A673 (cell line): ENCODE data around the gene SEMA6A. TPM values are rescaled to one million over a fixed set of nuclear protein-coding genes. Genes with fewer than 3 reads are reported as not detected.

Experiments used
- BruUV-seq: library from RNA; stranded (reverse); fragments of 400-500 nt; replicated peaks from 2 replicates; lab custom pipeline; 2021; lab: Mats Ljungman, UMichigan
- CTCF ChIA-PET: fragments of 300-600 bp; sonication (Branson Sonifier 250); formaldehyde crosslinking; loops from one replicate; lab custom pipeline; 2022; ENCODE audit warnings: antibody characterized with exemption; lab: Charles Lee
- POLR2A ChIA-PET: fragments of 300-600 bp; sonication (Branson Sonifier 250); formaldehyde crosslinking; loops from one replicate; lab custom pipeline; 2022; ENCODE audit warnings: antibody characterized with exemption; ENCODE audit not compliant: low non-redundant PET; lab: Charles Lee
- DNase-seq: peaks from one replicate; pipeline ENCODE4 v3.0.0-alpha.2; 2015; ENCODE audit warnings: low spot score
- H3K27ac ChIP-seq: fragments of 200-600 bp; sonication (generic); 2 replicates; pipeline ENCODE4 v1.5.1; 2016; ENCODE audit warnings: mixed run types, low read depth, mild to moderate bottlenecking, mixed read lengths, antibody characterized with exemption, low read length; ENCODE audit not compliant: poor library complexity, severe bottlenecking
- H3K27me3 ChIP-seq: fragments of 200-600 bp; sonication (generic); replicated peaks from 2 replicates; pipeline ENCODE4 v1.6.1; 2017; ENCODE audit warnings: mixed run types, low read depth, mild to moderate bottlenecking, mixed read lengths, antibody characterized with exemption, low read length; ENCODE audit not compliant: insufficient read depth, poor library complexity
- H3K36me3 ChIP-seq: fragments of 200-600 bp; sonication (generic); 2 replicates; pipeline ENCODE4 v1.6.1; 2016; ENCODE audit warnings: mixed run types, mild to moderate bottlenecking, mixed read lengths, antibody characterized with exemption, low read length; ENCODE audit not compliant: insufficient read depth, poor library complexity, severe bottlenecking
- H3K4me1 ChIP-seq: fragments of 200-600 bp; sonication (generic); 2 replicates; pipeline ENCODE4 v1.6.1; 2017; ENCODE audit warnings: mixed run types, mild to moderate bottlenecking, mixed read lengths, antibody characterized with exemption, low read length; ENCODE audit not compliant: insufficient read depth, poor library complexity, severe bottlenecking
- H3K4me3 ChIP-seq: fragments of 200-600 bp; sonication (generic); 2 replicates; pipeline ENCODE4 v1.5.1; 2016; ENCODE audit warnings: low read depth, mixed run types, mild to moderate bottlenecking, mixed read lengths, low read length; ENCODE audit not compliant: poor library complexity, severe bottlenecking
- H3K9me3 ChIP-seq: fragments of 200-600 bp; sonication (generic); 2 replicates; pipeline ENCODE4 v1.6.1; 2016; ENCODE audit warnings: mixed run types, low read depth, mild to moderate bottlenecking, mixed read lengths, antibody characterized with exemption, low read length; ENCODE audit not compliant: poor library complexity, severe bottlenecking
- CTCF ChIP-seq: fragments of 300-800, 200-600 bp; sonication (generic); conservative IDR thresholded peaks from 2 replicates; pipeline ENCODE4 v1.5.1; 2017; ENCODE audit warnings: low read depth, mild to moderate bottlenecking, antibody characterized with exemption, low read length, moderate library complexity, mixed read lengths
- EZH2 ChIP-seq: fragments of 200-600 bp; sonication (generic); IDR thresholded peaks from 2 replicates; pipeline ENCODE4 v1.6.1; 2017; ENCODE audit warnings: borderline replicate concordance, low read depth, mild to moderate bottlenecking, mixed read lengths, antibody characterized with exemption, low read length; ENCODE audit not compliant: poor library complexity, severe bottlenecking
- intact Hi-C: fragments of 100-400 bp; cut with micrococcal nuclease; formaldehyde crosslinking; loops from one replicate; pipeline ENCODE4 v1.10.0; 2022; ENCODE audit not compliant: unreplicated experiment
- total RNA-seq: library from RNA; stranded (reverse); gene quantifications from 2 replicates; pipeline ENCODE4 v1.2.3, GENCODE V29; 2021

The SEMA6A gene
- total RNA-seq, 1 experiment from 2014 or later: 10.6 TPM

DNA sequence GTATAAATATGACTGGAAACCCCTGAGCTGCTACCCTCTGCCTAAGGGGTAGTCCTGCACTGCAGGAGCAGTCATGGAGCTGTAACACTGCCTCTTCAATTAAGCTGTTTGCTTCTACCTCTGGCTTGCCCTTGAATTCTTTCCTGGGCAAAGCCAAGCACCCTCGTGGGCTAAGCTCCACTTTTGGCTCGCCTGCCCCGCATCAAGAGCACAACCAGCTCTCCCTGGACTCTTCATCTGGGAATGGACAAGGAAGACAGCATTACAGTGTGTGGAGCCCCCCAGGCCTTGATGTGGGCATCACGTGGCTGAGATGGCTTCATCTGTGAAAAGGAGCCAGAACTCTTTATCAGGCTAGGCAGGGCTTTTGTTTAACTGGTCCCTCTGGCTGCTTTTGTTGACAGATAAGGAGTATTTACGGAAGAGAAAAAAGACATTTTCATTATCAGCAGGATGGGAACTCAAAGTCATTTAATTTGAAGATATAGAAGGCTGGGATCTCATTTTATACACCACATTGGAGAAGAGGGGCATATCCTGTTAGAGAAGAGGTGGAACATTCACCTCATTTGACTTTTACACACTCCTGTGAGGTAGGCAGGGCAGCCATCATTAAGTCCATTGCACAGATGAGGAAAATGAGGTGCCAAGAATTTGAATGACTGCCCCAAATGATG lies 137.8 kb downstream of the SEMA6A start:
- CTCF ChIA-PET: no interaction called here
- no peak overlapping the region for H3K27ac ChIP-seq
- BruUV-seq: no TSS peak

GRCh38 chr5:116428966-116429365 lies 145.7 kb downstream of the SEMA6A start:
- POLR2A ChIA-PET: no interaction called here
- no peak overlapping the region for H3K4me3 ChIP-seq
- TF ChIP-seq EZH2: no peak
- no peak for TF ChIP-seq CTCF
- H3K4me1 ChIP-seq: no peaks in the 10 kb centered on the region
- no TSS peak for BruUV-seq
- H3K27ac ChIP-seq: no peak overlapping the region
- intact Hi-C loops: no loop called here
- no peaks in the 10 kb centered on the region for H3K36me3 ChIP-seq
- CTCF ChIA-PET: no interaction called here
- H3K9me3 ChIP-seq: no peaks in the 10 kb centered on the region
- H3K27me3 ChIP-seq: no peaks in the 10 kb centered on the region
- no peak for DNase-seq

More for the DNA sequence above, 137.8 kb downstream of the SEMA6A start:
- H3K27me3 ChIP-seq: no peaks in the 10 kb centered on the region
- intact Hi-C loops: no loop called here
- no peak for TF ChIP-seq EZH2
- TF ChIP-seq CTCF: no peak
- no peaks in the 10 kb centered on the region for H3K4me1 ChIP-seq
- POLR2A ChIA-PET: no interaction called here
- DNase-seq: no peak
- no peaks in the 10 kb centered on the region for H3K9me3 ChIP-seq
- no peak overlapping the region for H3K4me3 ChIP-seq
- H3K36me3 ChIP-seq: no peaks in the 10 kb centered on the region

DNA sequence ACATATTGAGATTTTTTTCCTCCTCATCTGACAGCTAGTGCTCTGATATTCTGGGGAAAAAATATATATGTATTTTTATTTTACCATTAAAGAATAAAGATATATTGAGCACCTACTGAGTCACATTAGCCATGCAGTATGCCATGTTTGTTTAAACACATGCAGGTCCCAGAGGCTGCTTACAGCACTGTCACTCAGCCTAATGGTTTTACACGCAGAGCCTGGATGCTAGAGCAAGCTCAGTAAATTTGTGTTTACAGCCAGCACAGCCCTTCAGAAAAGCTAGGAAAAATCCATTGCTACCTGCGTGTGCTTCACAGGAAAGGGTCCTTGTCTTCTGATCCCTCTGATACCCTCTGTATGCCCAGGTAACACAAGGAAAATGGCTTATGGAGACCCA lies 146.2 kb downstream of the SEMA6A start:
- Histone ChIP-seq H3K4me1 (no peaks in the 10 kb centered on the region), H3K36me3 (no peaks in the 10 kb centered on the region), H3K27ac (no peak overlapping the region), H3K9me3 (no peaks in the 10 kb centered on the region), H3K4me3 (no peak overlapping the region), H3K27me3 (no peaks in the 10 kb centered on the region)
- ChIA-PET CTCF (no interaction called here), POLR2A (no interaction called here)
- no peak for DNase-seq
- no peak for TF ChIP-seq CTCF
- no peak for TF ChIP-seq EZH2
- intact Hi-C loops: no loop called here
- BruUV-seq: no TSS peak
